Fibroblast of skin of right biceps (primary cell): ENCODE measurements around the gene MAST4.
A peak's percentile ranks its signal among the peaks of the same experiment; 100 is the strongest.
"Not testable (repeated sequence)": the region's sequence is repeated elsewhere in the genome, so short reads cannot be mapped to it uniquely, and the experiment has no call there.

ENCODE experiments used
- DNase-seq: peaks from one replicate; pipeline ENCODE4 v3.0.0-alpha.2; 2013

The MAST4 gene

DNA sequence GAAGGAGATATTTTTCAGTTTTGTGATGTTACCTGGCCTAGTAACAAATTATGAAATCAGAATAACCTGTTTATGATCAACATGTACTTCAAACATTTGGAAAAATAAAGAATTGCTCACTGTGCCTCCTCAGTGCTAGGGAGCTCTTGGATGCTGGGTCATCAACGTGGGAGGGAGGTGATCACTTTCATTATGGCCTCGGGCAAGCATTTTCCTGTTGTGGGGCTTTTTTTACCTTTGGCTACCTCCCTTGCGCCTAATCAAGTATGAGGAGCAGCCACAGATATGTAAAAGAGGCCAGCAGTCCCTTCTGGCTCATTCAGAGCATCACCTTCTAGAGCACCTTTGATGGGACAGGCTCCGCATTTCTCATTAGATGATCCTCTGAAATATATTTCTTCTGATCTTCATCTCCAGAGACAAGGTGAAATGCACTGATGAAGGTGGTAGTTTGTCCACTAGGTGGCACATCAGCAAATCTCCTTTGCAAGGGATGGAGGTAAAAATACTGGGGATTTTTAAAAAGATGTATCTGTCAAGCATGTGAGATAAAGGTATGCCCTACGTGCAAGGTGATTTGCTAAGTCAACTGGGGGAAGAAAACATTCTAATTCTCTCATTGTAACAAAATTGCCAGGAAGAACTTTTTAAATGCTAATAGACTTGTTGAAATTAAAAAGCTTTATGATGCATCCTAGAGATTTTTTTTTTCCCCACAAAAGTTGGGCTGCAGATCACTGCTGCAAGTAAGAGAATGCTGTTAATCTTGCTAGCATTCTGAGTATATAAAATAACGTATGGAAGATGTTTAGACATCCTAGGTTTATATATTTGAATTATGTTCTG, 218.2 kb downstream of the MAST4 start:
- peak; percentile 42 for DNase-seq

DNA sequence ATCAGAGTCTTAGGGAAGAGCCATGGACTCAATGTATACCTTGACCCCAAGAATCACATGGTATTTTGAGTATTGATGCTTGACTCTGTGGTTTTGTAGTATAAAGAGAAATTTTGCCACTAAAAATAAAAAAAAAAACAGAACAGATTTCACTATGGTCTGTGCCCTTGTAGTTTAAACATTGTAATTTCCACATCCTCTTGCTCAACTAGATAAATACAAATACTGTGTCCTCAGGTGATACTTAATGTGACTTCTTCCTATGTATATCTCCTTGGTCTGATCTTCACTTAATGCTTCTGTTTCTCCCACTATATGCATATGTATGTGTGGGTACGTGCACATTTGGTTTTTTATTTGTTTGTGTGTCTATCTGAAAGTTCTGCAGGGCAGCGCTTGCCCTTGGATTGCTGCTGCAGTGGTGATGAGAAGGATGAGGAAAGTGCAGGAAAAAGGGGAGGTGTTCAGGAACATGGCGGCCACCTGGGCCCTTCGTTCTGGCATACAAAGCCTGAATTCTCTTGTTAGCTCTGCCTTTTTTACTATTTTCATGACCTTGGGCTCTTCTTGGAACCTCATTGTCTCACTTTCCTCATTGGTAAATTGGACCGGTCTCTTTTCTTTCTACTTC, 222.2 kb downstream of the MAST4 start:
- DNase-seq = no peak

DNA sequence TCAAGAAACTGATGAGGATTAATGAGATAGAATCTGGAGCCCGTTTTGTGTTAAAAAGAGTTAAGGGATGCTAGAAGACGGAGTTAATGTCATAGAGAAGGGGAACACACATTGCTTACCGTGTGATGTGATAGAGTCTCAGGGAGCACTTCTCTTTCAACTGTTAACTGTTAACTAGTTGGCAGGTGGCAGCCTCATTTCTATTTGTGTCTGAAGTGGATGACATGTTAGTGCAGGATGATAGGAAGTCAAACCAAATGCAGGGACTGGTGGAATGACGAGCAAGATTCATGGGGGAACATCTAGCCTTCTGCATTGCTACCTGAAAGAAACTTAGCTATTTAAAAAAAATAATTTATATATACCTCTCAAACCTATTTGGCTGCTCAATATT, 222.7 kb downstream of the MAST4 start:
- DNase-seq = no peak

DNA sequence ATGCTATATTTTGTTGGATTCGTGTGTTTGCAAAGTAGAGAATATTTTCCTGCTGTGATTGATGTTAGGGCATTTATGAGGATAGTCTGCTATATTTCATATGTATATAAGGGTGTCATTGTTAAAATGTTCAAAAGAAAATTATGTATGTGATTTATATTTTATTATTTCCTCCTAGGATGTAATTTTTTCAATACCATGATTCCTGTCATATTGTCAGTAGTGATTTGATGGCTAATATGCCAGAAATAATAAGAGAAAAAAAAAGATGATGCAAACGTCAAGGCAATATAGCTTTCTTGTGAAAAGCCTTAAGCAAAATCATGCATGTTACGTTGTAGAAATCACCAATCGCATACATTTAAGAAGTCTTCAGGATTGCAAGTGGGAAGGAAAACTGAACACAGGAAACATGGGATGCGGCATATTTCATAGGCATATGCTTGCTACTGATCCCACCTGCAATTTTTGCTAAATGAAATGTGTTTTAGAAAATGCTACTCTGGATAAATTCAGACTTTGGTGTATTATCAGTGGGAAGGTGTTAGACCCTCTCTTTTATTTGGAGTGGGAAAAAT, 224.5 kb downstream of the MAST4 start:
- no peak for DNase-seq

DNA sequence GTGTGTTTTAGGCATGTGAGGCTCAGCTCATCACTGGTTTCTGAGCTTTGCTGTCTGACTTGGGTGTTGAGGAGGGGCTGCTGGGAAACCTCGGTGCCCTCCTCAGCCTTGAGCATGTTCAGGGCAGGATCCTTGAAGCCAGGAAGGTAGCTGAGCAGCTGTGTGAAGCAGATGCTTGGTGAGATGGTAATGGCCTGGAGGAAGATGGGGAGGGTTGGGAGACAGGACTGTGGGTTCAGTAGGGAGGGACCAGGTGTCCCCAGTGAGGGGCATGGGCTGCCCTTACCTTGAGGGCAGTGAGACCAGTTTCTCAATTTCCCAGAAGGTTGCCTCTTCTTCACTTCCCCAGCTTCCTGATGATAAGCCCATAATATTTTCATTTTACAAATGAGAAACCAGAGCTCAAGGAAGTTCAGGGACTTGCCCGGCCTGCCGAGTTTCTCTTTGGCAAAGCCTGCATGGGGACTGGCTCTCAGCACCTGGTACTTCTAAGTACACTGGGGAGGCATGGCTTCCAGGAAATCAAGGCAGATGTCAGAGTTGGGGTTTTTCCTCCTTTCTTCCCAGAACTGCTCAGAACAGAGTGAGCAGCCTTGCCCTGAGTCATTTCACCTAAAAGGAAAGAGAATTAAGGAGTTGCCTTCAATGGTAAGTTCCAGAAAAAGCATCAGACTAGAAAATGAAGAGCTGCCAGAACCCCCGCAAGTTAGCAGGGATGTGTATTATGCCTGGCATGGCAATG, 225.7 kb downstream of the MAST4 start:
- no peak for DNase-seq

DNA sequence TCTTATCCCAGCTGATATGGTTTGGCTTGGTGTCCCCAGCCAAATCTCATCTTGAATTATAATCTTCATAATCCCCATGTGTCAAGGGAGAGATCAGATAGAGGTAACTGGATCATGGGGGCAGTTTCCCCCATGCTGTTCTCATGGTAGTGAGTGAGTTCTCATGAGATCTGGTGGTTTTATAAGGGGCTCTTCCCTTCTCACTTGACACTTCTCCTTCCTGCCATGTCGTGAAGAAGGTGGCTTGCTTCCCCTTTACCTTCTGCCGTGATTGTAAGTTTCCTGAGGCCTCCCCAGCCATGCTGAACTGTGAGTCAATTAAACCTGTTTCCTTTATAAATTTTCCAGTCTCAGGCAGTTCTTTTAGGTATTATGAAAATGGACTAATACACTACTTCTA, 226.7 kb downstream of the MAST4 start:
- not testable (repeated sequence) for DNase-seq

DNA sequence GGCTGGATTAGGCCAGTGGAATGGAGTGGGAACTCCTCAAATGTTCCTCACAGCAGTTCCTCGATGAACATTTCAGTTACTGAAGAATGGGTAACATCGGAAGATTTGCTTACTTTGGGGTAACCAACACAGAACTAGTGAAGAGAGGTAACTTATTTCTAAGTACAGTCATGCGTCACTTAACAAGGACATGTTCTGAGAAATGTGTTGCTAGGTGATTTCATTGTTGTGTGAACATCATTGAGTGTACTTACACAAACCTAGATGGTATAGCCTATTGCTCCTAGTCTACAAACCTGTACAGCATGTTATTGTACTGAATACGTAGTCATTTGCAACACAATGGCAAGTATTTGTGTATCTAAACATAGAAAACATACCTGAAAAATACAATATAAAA, 228.3 kb downstream of the MAST4 start:
- no peak for DNase-seq

DNA sequence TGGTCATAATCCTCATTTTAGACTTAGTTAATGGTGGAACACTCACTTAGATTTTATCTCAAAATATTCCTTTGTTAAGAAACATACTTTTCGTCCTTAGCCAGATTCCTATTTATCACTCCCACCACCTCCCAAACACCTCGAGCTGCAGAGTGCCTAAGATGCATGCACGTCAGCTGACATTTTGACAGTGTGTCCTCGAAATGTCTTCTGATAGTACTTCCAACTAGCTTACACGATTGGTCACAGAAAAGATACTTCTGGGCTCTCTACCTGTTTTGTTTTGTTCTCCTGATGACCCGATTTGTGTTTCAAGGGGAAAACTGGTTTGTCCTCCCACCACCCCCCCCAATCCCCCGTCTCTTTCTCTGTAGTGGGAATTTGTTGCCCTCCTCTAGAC, 230.1 kb downstream of the MAST4 start:
- DNase-seq = no peak

DNA sequence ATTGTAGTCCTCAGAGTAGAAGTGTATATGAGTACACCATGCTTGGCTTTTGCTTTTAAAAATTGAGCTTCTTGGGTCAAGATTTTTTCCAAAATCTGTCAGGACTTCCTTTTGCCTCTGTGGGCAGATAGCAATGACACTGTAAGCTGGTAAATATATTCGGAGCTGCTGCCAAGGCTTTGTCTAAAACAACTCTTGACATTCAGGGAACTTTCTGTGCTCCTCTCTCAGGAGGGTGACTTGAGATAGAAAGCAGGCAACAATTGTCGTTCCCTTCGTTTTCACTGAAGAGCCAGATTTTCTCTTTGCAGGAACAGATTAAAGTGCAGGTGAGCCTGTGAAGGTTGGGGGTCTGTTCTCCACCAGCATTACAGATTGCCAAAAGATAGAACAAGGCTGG, 230.5 kb downstream of the MAST4 start:
- DNase-seq = no peak

DNA sequence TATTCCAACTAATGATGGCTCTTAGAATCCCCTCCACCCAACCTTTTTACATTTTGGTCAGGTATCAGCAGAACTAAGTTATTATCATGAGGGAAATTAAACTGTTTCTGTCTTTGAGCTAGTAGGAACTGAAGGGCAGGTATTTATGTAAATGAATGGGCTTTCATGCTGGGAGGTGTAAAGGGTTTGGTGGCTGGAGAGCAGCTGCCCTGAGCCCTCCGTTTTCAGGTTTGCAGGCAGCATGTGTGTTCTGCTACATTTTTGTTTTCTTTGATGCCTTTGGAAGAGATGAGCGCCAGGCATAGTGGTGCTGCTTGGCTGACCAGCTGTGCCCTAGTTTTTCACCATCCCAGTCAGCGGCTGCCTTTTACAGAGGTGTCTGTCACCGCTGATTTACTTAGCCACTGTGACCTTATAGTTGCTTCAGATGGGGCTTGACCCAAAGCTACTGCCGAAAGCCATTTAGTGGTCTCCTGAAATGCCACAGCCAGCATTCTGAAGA, 231.9 kb downstream of the MAST4 start:
- DNase-seq = no peak

DNA sequence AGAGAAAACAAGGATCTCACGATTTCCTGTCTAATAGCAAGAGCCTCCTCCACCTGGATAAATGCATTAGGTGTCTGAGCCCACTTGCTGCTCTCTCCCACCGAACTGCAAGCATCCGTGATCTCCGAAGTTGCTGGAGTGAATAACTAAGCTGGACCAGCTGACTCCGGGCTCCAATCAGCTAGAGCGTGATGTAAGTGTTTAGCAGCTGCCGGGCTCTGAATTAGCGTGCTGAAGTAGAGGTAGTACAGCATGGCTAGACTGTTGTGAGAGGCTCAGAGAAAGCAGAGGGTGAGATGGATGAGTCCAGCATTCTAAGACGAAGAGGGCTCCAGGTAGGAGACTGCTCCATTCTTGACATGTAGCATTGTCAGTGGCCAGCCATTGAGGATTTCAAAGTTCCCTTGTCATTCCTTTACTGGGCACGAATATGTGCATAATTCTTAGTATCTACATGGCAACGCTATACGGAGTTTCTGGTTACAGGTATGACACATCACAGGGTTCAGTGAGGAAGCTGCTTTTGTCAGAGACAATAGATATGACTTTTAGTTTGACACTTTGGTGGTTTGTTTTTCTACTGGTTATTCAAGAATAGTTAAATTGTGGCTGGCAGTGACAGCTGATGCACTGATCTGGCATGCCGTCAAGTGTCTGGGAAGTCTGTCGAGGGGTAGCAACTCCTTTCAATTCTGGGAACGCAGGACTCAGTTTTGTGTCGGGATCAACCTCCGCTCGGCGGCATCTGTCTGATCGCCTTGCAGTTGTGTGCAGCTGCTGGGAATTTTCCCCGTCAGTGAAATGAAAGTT, 232.6 kb downstream of the MAST4 start:
- peak; percentile 68 for DNase-seq

DNA sequence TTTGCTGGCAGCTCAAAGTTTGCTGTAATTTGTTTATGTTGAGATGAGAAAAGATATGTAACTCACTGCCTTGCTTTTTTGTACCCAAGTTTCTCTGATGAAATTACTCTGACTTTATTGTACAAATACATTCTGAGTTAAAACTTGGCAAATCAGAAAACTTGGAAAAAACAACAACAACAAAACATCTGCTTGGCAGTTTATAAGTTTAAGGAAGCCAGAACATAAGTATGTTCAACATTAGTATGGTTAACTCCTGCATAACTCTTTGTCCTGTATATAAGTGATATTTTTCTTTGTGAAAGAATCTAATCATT, 233.1 kb downstream of the MAST4 start:
- no peak for DNase-seq

DNA sequence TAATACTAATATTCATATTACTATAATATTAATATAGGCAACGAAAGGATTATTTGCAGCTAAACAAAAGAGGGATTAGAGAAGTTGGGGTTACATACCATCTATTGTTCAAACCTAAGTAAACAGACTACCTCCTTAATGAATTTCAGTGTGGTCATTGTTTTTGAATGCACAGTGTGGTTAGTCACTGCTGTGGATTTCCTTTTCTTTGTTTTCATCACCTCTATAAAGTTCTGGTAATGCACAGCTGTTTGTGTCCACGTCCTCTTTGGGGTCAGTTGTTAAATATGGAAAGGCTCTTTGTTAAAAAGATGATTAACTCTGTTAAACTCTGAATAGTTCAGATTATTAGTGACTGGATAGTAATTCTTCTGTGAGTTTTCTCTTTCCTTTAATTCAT, 233.6 kb downstream of the MAST4 start:
- peak; percentile 34 for DNase-seq

DNA sequence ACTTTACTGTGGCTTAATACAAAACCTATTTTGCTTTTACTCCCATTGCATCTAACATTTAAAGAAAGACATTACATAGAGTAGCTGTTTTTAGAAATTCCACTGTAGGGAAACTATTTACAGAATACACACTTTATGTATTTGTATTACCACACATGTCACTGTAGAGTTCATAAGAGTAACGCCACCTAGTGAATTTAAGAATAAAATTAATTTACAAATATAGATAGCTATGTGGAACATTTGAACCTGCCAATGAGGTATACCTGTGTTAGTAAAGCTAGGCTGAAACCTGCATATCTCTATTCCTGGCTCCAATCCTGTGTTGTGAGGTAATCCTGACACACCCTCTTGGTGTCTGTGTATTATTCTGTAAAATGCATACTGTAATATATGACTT, 234.4 kb downstream of the MAST4 start:
- DNase-seq = no peak

DNA sequence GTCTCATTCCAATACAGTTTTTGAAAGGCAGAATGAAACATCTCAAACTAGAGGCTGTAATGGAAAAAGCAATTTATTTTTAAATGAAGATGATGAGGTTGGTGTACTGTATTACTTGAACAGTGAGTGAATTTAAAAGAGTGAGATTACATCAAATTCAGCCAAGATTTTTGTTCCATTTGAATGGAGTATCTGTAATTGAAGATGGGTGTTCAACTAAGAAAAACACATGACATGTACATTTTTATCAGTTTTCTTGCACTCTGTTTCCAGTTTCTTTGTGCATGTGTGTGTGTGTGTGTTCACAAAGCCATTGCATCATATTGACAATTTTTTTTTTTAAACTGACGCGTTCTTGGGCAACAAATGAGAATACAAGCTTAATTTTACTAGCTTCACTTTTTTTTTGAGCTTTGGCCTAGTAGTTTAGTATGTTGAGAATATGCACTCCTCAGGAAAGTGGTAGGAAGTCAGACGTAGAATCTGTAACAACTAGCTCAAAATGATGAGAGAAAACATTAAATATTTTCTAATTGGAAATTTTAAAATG, 243.5 kb downstream of the MAST4 start:
- no peak for DNase-seq

DNA sequence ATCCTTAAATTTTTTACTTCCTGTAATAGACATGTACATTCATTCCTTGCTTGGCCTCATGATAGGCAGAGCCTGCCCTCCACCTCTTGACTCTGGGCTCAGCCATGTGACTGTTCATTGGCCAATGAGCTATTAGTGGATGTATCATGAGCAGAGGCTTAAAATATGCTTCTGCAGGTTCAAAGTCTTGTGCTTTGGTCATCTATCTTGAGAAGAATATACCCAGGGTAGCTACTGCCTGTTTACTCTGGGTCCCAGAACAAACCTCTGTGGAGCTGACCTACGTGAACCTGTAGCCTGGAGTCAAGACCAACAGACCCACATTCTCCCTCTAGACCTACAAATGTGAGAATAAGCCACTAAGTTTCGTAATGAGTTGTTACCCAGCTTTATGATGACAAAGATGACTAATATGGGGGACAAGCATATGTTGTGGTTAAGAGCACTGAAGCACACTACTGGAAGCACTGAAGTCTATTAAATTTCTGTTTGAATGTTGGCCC, 244.4 kb downstream of the MAST4 start:
- peak; percentile 28 for DNase-seq

DNA sequence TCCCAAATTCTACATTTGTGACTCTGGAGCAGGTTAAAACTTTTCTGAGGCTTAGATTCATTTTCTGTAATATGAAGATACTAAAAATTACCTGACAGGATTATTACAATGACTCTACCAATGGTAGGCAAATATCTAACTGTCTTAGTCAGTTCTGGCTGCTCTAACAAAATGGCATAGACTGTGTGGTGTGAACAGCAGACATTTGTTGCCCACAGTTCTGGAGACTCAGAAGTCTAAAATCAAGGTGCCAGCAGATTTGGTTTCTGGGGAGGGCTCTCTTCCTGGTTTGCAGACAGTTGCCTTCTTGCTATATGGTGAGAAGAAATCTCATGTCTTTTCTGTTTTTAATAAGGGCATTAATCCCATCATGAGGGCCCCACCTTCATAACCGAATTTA, 245.1 kb downstream of the MAST4 start:
- no peak for DNase-seq

DNA sequence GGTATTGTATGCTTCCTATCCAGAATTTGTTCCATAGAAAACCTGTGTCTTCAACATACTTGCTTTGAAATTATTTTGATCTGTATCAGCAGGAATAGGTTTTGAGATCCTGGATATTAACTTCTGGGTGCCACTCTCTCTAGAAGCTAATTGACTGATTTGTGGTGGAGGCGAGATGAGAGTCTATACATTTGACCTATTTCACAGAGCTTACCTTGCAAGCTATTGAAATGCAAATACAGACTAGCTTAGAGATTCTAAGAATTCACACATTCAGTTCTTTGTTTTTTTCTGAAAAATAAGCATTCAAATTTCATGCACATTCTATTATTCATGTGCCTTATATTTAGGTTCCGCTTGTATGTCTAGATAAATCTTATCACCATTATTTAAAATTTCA, 246.3 kb downstream of the MAST4 start:
- DNase-seq = no peak

DNA sequence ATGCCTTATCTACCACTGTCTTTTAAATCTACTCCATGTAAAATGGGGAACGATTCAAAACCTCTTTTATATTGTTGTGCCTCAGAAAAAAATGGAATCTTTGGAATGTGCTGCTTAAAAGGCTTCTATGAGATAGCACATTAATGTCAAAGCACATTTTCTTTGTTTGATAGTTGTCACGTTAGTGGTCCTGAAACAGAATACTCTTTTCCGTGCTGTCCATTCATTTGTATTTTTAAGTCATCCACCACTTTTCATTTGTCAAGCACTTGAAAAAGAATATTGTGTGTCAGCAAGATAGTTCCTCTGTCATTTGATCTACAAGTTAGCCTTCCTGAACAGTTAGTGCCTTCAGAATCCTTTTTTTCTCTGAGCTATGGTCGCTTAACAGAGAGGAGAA, 246.9 kb downstream of the MAST4 start:
- no peak for DNase-seq

DNA sequence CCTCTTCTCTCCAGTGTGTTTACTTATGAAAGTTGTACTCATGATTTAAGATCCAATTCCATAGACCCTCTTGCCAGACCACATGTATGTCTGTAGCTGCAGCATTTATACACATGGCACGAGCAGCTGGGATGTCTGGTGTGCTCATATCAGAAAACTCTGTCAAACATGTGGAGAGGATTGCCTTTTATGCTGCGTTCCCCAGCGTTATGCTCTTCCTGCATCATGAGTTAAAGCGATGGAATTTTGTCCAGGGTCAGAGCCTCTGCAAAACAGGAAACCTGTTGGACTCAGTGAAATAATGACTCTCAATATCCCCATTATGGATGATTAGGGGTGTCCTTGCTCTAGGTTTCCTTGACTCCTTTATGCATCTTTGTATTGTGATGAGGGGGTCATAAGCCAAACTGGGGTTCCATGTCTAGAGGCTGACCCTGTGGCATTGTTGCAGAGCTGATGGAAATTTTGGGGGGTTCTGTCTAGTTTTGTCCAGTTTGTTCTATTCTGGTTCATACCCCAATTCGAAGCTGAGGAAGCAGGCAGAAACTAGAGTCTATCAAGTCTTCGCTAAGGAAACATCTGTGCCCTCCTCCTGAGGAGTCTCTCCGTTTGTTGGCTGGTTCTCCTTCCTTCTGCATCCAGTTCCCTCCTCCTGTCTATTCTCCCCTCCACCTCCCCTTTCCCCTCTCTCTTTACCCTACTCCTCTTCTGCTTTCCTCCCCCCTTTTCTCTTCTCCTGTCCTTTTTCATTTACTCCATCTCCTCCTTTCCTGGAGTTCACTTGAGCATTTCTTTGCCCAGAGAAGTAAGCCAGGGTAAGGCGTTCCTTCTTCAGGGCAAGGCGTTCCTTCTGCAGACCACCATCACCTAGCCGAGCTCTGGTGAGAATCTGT, 252.8 kb downstream of the MAST4 start:
- DNase-seq = peak; percentile 80

DNA sequence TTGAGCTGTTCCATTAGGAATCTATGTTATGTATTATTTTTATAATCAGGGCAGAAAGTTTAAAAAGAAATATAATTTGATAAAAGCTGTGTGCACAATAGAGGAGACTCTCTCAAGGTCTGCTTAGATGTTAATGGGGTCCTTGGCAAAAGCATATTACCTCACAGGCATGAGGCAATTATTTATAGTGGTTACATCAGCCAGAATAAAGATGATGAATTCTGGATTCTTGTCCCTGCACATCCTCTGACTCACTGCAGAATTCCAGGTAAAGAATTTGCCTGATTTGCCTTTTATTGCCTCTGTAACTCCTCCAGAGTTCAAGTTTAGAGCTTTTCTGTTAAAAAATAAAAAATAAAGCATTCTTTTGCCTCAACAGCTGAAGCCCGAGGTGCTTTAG, 253.6 kb downstream of the MAST4 start:
- DNase-seq = peak; percentile 85
